IMR-90 (cell line): ENCODE measurements around the gene ZNF277.

ENCODE experiments used
- CEBPB ChIP-seq: IDR thresholded peaks from 2 replicates; pipeline ENCODE4 v1.6.1; 2012; ENCODE audit warnings: low read depth, low read length, improper control_type of control experiment
- CTCF ChIP-seq: conservative IDR thresholded peaks from 2 replicates; pipeline ENCODE4 v1.5.1; 2012; ENCODE audit warnings: mild to moderate bottlenecking, low read depth, low read length, improper control_type of control experiment
- ELK1 ChIP-seq: fragments of 150-350 bp; IDR thresholded peaks from 2 replicates; pipeline ENCODE4 v1.6.1; 2016; ENCODE audit warnings: low read depth, mild to moderate bottlenecking, low read length, moderate library complexity, borderline replicate concordance
- MAFK ChIP-seq: IDR thresholded peaks from 2 replicates; pipeline ENCODE4 v1.6.1; 2012; ENCODE audit warnings: low read depth, low read length, improper control_type of control experiment
- POLR2A ChIP-seq: IDR thresholded peaks from 2 replicates; pipeline ENCODE4 v1.6.1; 2012; ENCODE audit warnings: mild to moderate bottlenecking, low read depth, low read length
- RAD21 ChIP-seq: IDR thresholded peaks from 2 replicates; pipeline ENCODE4 v1.6.1; 2012; ENCODE audit warnings: low read length, improper control_type of control experiment
- RCOR1 ChIP-seq: IDR thresholded peaks from 2 replicates; pipeline ENCODE4 v1.6.1; 2012; ENCODE audit warnings: mild to moderate bottlenecking, low read length, improper control_type of control experiment; ENCODE audit not compliant: insufficient replicate concordance
- RFX5 ChIP-seq: IDR thresholded peaks from 2 replicates; pipeline ENCODE4 v1.8.0; 2012; ENCODE audit warnings: low read depth, mild to moderate bottlenecking, low read length, moderate library complexity
- SMC3 ChIP-seq: fragments of 150-350 bp; IDR thresholded peaks from 2 replicates; pipeline ENCODE4 v1.6.1; 2016; ENCODE audit warnings: low read depth, mild to moderate bottlenecking, antibody characterized with exemption, low read length, moderate library complexity

GRCh38 chr7:112341464-112341863, 135.0 kb downstream of the ZNF277 start:
- TF ChIP-seq RFX5 (no peak), CTCF (no peak), RCOR1 (no peak), SMC3 (no peak), MAFK (no peak), ELK1 (no peak), RAD21 (no peak), CEBPB (no peak), POLR2A (no peak)
